Right ventricle myocardium superior (tissue), 1 donor: ENCODE results near the gene PRKAR1A. TPM values are rescaled to one million over a fixed set of nuclear protein-coding genes. Genes with fewer than 3 reads are reported as not detected.
"Not testable (repeated sequence)": the region's sequence is repeated elsewhere in the genome, so short reads cannot be mapped to it uniquely, and the experiment has no call there.

Source experiments
- ATAC-seq: fragments of 200-7000 bp; cut with Tn5 transposase; one replicate; pipeline ENCODE4 v1.9.1; 2020; ENCODE audit warnings: mild to moderate bottlenecking; ENCODE audit not compliant: poor library complexity
- DNase-seq: peaks from one replicate; pipeline ENCODE4 v3.0.0-alpha.2; 2020
- intact Hi-C: fragments of 100-400 bp; cut with DNase I; formaldehyde crosslinking; loops from one replicate; pipeline ENCODE4 v1.11.2; 2022
- total RNA-seq: library from RNA; stranded (reverse); fragmentation: NEBNext Ultra II Directional; extraction: Animal tissue kit (Norgen Biotek cat#: 25700); gene quantifications from one replicate; pipeline ENCODE4 v1.2.1, GENCODE V29; 2021
- donor health status: DM: no; HTN: yes; CAD: no; lungs with severe emphysema.

The PRKAR1A gene
- total RNA-seq, 1 donor from 2014 or later = 607 TPM

DNA sequence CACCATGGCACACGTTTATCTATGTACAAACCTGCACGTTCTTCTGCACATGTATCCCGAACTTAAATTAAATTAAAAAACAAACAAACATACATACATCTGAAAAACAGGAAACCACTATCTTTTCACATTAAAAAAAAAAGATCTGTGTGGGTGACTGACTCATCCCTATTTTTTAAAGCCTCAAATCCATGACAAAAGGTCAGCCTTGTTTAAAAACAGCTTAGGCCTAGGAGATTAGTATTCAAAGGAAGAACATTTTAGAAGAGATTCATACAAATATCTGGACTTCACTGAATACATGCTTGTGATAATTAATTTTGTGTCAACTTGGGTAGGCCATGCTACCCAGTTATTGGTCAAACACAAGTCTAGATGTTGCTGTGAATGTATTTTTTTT is 4.7 kb upstream of the PRKAR1A start:
- ATAC-seq = no peak
- no peak for DNase-seq
- intact Hi-C loops = no loop called here

DNA sequence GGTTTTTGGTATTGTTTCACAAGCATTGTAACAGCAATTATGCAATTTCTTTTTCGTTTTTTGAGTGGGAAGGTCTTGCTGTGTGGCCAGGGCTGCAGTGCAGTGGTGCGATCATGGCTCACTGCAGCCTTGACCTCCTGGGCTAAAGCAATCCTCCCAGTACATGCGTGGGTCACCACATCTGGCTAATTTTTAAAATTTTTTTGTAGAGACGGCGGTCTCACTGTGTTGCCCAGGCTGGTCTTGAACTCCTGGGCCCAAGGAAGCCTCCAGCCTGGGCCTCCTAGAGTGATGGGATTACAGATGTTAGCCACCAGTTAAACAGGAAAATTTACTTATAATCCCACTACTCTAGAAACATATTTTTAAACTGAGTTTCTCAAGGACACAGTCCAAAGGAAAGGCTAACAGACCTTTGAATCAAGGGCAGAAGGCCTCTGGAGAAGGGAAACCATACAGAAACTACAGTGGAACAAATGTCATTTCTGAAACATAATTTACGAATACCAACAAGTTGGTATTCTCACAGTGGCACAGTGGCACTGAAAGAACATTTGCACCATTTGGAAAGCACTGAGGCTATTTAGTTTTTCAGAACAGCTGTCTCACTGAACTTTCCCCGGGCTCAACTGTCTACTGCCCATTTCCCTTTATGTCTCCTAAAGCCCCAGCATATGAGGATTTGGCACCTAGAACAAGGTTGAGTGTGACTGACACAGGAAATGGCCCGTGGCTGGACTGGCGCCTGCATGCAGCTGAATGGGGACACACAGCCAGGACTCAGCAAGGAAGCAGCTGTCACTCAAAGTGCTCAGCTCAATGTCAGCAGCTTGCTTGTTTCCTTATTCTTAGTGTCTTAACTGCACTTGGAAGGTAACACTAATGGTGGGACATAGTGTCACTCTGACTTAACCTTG is 2.8 kb upstream of the PRKAR1A start:
- ATAC-seq = peak; percentile 21
- intact Hi-C loops = loop anchor here (5.0 kb wide), 1 partner anchor 42 kb away; no protein-coding TSS in a partner anchor
- DNase-seq = peak; percentile 83

DNA sequence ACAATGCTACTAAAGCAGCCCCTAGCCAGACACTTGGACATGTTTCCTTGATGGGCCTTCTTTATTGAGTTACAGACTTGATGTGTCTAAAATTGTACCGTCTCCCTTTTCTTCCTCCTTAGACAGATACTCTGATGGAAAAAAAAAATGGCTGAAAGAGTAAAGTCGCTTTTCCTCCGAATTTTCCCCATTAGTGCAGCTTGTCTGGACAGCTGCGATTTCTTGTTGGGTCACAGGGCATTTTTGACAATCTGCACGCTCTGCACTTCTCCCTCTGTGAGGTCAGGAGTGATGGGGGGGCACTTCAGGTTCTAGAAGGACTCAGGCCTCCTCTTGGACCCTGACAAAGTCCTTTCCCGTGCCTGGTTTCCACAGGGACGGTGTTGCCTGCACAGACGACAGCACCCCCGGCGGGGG is 968 bp upstream of the PRKAR1A start:
- intact Hi-C loops = loop anchor here (5.0 kb wide), 1 partner anchor 44 kb away; no protein-coding TSS in a partner anchor
- ATAC-seq (no peak), DNase-seq (no peak)

DNA sequence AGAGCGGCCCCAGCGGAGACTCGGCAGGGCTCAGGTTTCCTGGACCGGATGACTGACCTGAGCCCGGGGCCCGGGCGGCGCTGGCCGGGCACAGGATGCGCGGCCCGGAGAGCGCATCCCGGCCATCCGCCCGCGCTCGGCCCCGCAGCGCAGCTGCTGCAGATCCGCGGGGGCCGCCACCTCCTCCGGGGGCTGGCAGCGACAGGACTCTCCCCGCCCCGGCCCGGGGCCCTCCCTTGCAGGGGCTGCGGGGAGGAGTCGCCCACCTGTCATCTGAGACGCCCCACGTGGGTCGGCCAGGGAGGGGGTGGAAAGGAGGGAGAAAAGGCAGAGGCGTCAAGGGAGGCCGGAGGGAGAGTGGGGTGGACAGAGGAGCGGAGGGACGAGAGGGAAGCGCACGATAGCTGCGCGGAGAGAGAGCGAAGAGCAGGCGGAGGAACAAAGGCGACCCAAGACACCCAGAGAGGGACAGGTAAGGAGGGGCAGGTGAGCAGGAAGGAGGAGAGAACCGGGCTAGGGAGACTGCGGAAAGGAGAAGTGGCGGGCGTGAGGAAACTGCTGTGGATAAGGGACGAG is 471 bp upstream of the PRKAR1A start:
- intact Hi-C loops = loop anchor here (5.0 kb wide), 1 partner anchor 44 kb away; no protein-coding TSS in a partner anchor
- peak; percentile 88 for DNase-seq
- ATAC-seq = peak; percentile 75

DNA sequence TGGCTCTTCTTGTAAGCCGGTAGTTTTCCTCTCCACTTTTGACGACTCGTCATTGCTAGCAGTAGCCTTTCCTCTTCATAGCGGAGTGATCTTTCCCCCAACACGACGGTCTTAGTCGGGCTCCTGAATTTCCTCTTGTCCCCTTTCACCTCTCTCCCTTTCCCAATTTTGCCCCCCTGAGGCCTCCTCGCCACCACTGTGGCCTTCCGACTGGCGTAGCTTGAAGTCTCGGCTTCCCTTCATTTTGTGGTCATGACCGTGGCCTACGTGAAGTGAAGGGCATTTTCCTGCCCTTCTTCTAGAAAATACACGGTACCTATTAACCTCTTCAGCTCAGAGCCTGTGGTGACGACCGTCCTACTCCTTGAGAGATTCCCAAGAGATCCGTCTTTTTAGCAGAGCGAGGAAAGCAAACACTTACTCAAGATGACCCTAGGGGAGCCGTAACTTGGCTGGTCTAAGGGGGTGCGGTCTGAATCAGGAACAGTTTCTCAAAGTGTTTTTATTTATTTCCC is 787 bp downstream of the PRKAR1A start:
- intact Hi-C loops = loop anchor here (5.0 kb wide), 1 partner anchor 46 kb away; no protein-coding TSS in a partner anchor
- ATAC-seq = peak; percentile 13
- DNase-seq = no peak

DNA sequence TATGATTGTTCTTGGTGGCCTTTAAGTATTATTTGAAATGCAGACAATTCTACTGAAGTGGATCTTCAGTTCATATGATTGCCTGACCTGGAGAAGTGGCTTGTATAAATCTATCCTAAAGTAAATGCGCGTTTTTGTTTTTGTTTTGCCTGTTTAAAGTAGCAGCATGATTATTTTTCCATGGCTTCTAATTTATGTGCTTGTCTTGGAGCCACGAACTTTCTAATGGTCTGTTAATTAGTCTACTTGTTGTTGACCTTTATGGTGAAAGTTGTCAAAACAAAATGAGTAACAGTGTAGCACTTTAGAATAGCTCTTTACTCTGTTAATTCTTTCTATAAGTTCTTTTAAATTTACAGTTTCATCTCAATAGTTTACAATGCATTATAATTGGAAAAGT is 1.7 kb downstream of the PRKAR1A start:
- DNase-seq (no peak), ATAC-seq (no peak)
- intact Hi-C loops = loop anchor here (5.0 kb wide), 1 partner anchor 47 kb away; no protein-coding TSS in a partner anchor

DNA sequence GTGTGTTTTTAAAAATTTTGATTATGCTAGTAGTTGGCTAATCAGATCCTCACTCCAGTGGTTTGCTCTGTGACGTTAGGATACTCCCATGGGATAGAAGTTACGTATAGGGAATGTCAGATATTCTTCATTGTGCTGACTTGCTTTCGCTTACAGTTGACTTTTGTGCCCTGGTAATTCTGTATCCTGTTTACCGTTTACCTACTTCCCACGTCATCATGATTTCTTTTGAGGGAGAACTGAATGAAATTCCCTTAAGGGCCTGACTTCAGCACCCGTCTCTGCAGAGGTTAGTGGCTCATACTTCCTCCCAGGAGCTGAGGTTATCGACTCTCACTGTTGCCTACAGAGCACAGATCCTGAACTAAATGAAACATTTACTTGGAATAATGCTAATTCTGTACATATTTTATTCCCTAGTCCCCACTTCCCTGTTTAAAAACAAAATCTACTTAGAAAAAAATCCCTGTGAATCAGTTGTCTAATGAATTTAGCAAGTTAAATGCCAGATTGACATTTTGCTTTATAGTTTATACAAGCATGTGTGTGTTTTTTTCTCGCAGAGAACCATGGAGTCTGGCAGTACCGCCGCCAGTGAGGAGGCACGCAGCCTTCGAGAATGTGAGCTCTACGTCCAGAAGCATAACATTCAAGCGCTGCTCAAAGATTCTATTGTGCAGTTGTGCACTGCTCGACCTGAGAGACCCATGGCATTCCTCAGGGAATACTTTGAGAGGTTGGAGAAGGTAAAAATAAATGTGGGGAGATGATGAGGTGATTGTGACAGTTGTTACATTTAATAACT is 2.8 kb downstream of the PRKAR1A start:
- ATAC-seq = no peak
- DNase-seq = no peak
- intact Hi-C loops = loop anchor here (5.0 kb wide), 1 partner anchor 48 kb away; no protein-coding TSS in a partner anchor

DNA sequence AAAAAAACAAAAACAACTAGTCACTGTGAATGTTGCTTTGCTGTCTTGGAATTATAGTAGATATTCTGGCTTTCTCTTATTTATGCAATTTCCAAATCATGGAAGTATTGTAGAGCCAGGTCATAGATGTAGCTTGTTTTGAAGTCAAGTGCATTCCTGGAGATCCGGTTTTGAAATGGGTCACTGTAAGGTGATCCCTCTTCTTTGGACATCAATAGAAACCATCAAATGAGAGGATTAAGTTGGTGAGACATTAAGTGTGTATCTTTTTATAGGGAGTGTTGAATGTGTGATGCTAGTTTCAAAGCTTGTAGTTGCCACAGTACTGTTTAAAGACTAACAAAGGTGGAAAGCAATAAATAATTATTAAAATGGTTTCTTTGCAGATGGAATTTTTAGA is 4.5 kb downstream of the PRKAR1A start:
- DNase-seq = no peak
- ATAC-seq = no peak
- intact Hi-C loops = no loop called here

DNA sequence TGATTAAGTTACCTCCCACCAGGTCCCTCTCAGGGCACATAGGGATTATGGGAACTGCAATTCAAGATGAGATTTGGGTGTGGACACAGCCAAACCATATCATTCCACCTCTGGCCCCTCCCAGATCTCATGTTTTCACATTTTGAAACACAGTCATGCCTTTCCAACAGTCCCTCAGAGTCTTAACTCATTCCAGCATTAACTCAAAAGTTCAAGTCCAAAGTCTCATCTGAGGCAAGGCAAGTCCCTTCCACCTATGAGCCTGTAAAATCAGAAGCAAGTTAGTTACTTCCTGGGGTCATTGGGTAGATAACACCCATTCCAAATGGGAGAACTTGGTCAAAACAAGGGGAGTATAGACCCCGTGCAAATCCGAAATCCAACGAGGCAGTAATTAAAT is 5.4 kb downstream of the PRKAR1A start:
- DNase-seq, intact Hi-C loops, ATAC-seq: not testable (repeated sequence)

DNA sequence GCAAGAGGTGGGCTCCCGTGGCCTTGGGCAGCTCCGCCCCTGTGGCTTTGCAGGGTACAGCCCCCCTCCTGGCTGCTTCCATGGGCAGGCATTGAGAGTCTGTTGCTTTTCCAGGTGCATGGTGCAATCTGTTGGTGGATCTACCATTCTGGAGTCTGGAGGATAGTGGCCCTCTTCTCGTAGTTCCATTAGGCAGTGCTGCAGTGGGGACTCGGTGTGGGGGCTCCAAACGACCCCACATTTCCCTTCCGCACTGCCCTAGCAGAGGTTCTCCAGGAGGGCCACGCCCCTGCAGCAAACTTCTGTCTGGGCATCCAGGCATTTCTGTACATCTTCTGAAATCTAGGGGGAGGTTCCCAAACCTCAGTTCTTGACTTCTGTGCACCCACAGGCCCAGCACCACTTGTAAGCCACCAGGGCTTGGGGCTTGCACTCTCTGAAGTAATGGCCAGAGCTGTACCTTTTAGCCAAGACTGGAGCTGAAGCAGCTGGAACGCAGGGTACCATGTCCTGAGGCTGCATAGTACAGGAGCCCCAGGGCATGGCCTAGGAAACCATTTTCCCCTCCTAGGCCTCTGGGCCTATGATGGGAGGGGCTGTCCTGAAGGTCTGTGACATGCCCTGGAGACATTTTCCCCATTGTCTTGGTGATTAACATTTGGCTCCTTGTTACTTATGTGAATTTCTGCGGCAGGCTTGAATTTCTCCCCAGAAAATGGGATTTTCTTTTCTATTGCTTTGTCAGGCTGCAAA is 6.0 kb downstream of the PRKAR1A start:
- intact Hi-C loops = no loop called here
- DNase-seq = no peak
- ATAC-seq = no peak

DNA sequence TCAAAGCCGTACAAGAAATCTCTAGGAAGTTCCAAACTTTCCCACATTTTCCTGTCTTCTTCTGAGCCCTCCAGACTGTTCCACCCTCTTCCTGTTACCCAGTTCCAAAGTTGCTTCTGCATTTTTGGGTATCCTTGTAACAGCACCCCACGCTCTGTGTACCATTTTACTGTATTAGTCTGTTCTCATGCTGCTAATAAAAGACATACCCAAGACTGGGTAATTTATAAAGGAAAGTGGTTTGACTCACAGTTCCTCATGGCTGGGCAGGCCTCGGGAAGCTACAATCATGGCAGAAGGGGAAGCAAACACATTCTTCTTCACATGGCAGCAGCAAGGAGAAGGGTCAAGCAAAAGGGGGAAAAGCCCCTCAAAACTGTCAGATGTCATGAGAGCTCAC is 6.8 kb downstream of the PRKAR1A start:
- intact Hi-C loops, DNase-seq, ATAC-seq: not testable (repeated sequence)

DNA sequence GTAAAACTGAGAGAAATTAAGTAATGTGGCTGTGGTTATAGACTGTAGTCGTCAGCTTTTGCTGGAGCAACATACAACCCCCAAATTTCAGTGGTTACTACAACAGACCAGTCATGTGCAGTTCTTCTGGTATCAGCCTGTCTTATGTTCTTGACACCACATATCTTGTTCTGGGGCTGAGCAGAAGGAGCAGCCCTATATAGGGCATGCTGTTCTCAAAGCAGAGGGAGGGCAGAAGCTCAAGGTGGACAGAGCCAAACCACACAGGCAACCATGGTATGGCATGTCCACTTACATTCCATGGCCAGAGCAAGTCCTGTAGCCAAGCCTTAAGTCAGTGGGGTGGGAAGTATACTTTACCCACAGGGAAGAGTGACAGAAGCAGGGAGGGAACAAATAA is 7.7 kb downstream of the PRKAR1A start:
- peak; percentile 82 for ATAC-seq
- no peak for DNase-seq
- intact Hi-C loops = no loop called here

DNA sequence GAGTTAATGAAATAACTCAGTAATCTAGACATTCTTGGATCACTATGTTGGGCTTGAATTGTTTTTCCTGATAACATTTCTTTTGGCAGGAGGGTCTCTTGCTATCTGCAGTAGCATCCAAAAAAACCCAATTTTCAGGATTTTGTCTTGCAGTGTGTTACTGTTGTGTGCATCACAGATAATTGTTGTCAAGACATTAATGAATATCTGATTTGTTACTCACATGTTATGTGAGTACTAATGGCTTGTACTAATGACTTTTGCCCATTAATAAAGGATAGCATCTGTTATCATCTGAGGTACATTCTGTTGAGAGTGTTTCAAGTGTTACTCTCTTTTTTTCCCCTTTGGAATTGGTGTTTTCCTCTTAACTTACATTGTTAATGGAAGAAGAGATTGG is 10.0 kb downstream of the PRKAR1A start:
- no peak for DNase-seq
- intact Hi-C loops = no loop called here
- ATAC-seq = no peak

DNA sequence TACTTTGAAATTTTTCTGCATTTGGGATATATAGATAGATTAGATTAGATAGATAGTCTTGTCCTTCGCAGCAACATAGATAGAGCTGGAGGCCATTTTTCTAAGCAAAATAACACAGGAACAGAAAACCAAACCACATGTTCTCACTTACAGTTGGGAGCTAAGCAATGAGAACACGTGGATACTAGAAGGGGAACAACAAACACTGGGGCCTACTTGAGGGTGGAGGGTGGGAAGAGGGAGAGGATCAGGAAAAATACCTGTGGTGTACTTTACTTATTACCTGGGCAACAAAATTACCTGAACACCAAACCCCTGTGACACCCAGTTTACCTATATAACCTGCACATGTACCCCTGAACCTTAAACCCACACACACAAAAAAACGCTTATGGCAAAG is 14.3 kb downstream of the PRKAR1A start:
- intact Hi-C loops = no loop called here
- DNase-seq (no peak), ATAC-seq (no peak)

DNA sequence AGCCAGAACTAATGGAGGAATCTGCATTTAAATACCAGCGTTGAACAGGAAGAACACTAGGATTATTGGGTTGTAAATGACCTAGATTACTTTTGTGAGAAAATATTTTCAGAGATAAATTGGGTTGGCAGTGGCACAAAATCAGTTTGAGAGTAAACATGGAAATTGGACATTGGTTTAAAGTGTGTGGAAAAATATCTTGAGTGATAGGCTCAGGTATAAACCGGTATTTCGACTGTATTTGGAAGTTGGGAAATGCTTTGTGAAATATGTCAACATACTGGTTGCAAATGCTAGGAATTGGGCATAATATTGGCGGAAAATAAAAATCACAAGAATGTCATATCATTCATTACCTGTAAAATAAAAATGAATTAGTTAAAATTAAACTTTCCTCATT is 15.1 kb downstream of the PRKAR1A start:
- no peak for ATAC-seq
- intact Hi-C loops = no loop called here
- no peak for DNase-seq

DNA sequence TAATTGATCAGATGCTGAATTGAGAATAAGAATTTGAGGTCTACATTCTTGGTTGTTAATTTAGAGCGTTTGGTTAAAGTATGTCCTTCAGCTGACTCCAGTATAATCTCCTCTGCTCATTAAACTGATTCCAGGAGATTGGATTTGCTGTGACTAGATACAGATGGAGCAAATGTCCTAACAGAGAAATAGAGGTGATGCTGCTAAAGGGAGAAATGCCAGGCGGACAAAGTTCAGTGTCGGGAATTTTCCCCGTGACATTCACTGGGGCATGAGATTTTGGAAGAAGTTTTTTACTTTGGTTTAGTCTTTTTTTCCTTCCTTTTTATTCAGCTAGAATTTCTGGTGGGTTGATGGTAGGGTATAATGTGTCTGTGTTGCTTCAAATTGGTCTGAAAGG is 19.0 kb downstream of the PRKAR1A start:
- no peak for DNase-seq
- ATAC-seq = no peak
- intact Hi-C loops = loop anchor here (10.0 kb wide), 1 partner anchor 234 kb away; no protein-coding TSS in a partner anchor

DNA sequence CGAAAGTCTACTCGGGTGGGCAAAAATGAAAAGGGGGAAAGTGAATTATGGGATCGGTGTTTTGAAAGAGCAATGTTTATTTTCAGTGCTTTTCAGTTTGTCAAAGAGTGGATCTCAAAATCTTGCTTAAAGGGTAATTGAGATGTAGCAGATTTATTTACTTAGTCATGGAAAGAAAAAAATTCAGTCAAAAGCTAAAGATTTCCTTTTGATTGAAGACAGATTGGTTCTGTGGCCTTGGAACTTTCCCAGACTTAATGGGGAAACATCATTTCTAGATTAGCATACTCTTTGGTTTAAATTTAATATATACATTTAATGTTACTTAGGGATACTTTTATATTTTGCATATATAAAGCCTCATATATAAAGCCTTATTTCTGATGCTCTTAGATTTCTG is 20.6 kb downstream of the PRKAR1A start:
- no peak for ATAC-seq
- DNase-seq = no peak
- intact Hi-C loops = loop anchor here (10.0 kb wide), 1 partner anchor 232 kb away; no protein-coding TSS in a partner anchor
